Liver (tissue), 9 donors: ENCODE measurements around the gene DIS3L2. TPM values are rescaled to one million over a fixed set of nuclear protein-coding genes. Genes with fewer than 3 reads are reported as not detected.

Source experiments
- DNase-seq: peaks from one replicate; pipeline ENCODE4 v3.0.0-alpha.2; 2017; ENCODE audit warnings: low spot score
- H3K27ac ChIP-seq, 2 donors: one replicate each; pipeline ENCODE4 v1.7.0; 2013; ENCODE audit warnings: inconsistent platforms in 2 of 2, low read length in 2 of 2, control low read depth in 1 of 2, low read depth in 1 of 2, mild to moderate bottlenecking in 1 of 2
- H3K27me3 ChIP-seq, 4 donors: one replicate each; pipeline versions ENCODE4 v1.6.1 to v1.7.0; 2013; ENCODE audit warnings: low read length in 3 of 4, inconsistent platforms in 1 of 4, mild to moderate bottlenecking in 1 of 4, moderate library complexity in 1 of 4; ENCODE audit not compliant: control insufficient read depth in 4 of 4, insufficient read depth in 4 of 4
- H3K36me3 ChIP-seq, 4 donors: one replicate each; pipeline versions ENCODE4 v1.6.1 to v1.7.0; 2013; ENCODE audit warnings: low read length in 3 of 4, mild to moderate bottlenecking in 3 of 4, low read depth in 1 of 4, moderate library complexity in 1 of 4; ENCODE audit not compliant: control insufficient read depth in 4 of 4, insufficient read depth in 3 of 4
- H3K4me1 ChIP-seq, 4 donors: one replicate each; pipeline versions ENCODE4 v1.6.1 to v1.7.0; 2013; ENCODE audit warnings: low read length in 3 of 4, mild to moderate bottlenecking in 3 of 4, moderate library complexity in 1 of 4; ENCODE audit not compliant: control insufficient read depth in 4 of 4, insufficient read depth in 4 of 4
- H3K4me3 ChIP-seq, 3 donors: one replicate each; pipeline versions ENCODE4 v1.6.1 to v1.7.0; 2013; ENCODE audit warnings: low read length in 3 of 3, control low read depth in 1 of 3, low read depth in 1 of 3, mild to moderate bottlenecking in 1 of 3
- H3K9ac ChIP-seq, 2 donors: one replicate each; pipeline ENCODE4 v1.7.0; 2013; ENCODE audit warnings: low read length in 2 of 2, mild to moderate bottlenecking in 2 of 2, moderate library complexity in 2 of 2, control low read depth in 1 of 2, low read depth in 1 of 2
- H3K9me3 ChIP-seq, 4 donors: one replicate each; pipeline versions ENCODE4 v1.6.1 to v1.7.0; 2013; ENCODE audit warnings: low read length in 3 of 4; ENCODE audit not compliant: control insufficient read depth in 4 of 4
- ATF3 ChIP-seq: IDR thresholded peaks from 2 replicates; pipeline ENCODE4 v1.6.1; 2016; ENCODE audit warnings: antibody characterized with exemption
- CTCF ChIP-seq: fragments of 150-350 bp; IDR thresholded peaks from 2 replicates; pipeline ENCODE4 v1.5.1; 2017; ENCODE audit warnings: improper control_type of control experiment, low read depth, low read length; ENCODE audit not compliant: missing input control
- EGR1 ChIP-seq, 2 donors: IDR thresholded peaks; 2 replicates each; pipeline ENCODE4 v1.6.1; 2016 to 2018; ENCODE audit warnings: antibody characterized with exemption in 2 of 2, low read depth in 2 of 2
- FOXA1 ChIP-seq: IDR thresholded peaks from 2 replicates; pipeline ENCODE4 v1.6.1; 2016; ENCODE audit warnings: antibody characterized with exemption
- FOXA2 ChIP-seq: IDR thresholded peaks from 2 replicates; pipeline ENCODE4 v1.6.1; 2016; ENCODE audit warnings: antibody characterized with exemption
- GABPA ChIP-seq, 2 donors: IDR thresholded peaks in 1 of 2; conservative IDR thresholded peaks in 1 of 2; 2 replicates each; pipeline ENCODE4 v1.6.1; 2016; ENCODE audit warnings: antibody characterized with exemption in 2 of 2, mild to moderate bottlenecking in 1 of 2, moderate library complexity in 1 of 2
- HNF4A ChIP-seq, 2 donors: conservative IDR thresholded peaks; 2 replicates each; pipeline ENCODE4 v1.6.1; 2016; ENCODE audit warnings: antibody characterized with exemption in 2 of 2, mild to moderate bottlenecking in 2 of 2
- JUND ChIP-seq, 2 donors: IDR thresholded peaks; 2 replicates each; pipeline ENCODE4 v1.6.1; 2016; ENCODE audit warnings: antibody characterized with exemption in 2 of 2
- MAX ChIP-seq: IDR thresholded peaks from 2 replicates; pipeline ENCODE4 v1.6.1; 2016; ENCODE audit warnings: antibody characterized with exemption
- NR2F2 ChIP-seq: IDR thresholded peaks from 2 replicates; pipeline ENCODE4 v1.6.1; 2016; ENCODE audit warnings: antibody characterized with exemption
- RAD21 ChIP-seq, 2 donors: IDR thresholded peaks; 2 replicates each; pipeline ENCODE4 v1.6.1; 2016; ENCODE audit warnings: antibody characterized with exemption in 2 of 2, mild to moderate bottlenecking in 2 of 2
- REST ChIP-seq: IDR thresholded peaks from 2 replicates; pipeline ENCODE4 v1.6.1; 2016; ENCODE audit warnings: antibody characterized with exemption, mild to moderate bottlenecking
- RXRA ChIP-seq, 2 donors: IDR thresholded peaks; 2 replicates each; pipeline ENCODE4 v1.6.1; 2017 to 2018; ENCODE audit warnings: antibody characterized with exemption in 2 of 2, mild to moderate bottlenecking in 1 of 2
- SP1 ChIP-seq: IDR thresholded peaks from 2 replicates; pipeline ENCODE4 v1.6.1; 2018; ENCODE audit warnings: antibody characterized with exemption, mild to moderate bottlenecking
- TAF1 ChIP-seq: conservative IDR thresholded peaks from 2 replicates; pipeline ENCODE4 v1.6.1; 2016; ENCODE audit warnings: antibody characterized with exemption, mild to moderate bottlenecking
- ZBTB33 ChIP-seq: IDR thresholded peaks from 2 replicates; pipeline ENCODE4 v1.6.1; 2016; ENCODE audit warnings: antibody characterized with exemption
- WGBS: extraction: QIAGEN DNeasy Blood & Tissue Kit; methylation state at CpG from one replicate; pipeline ENCODE4 v1.1.7; 2013; 5-methylcytosine and 5-hydroxymethylcytosine counted together
- polyA plus RNA-seq, 2 donors: library from polyadenylated mRNA; stranded (reverse) in 1 of 2; unstranded in 1 of 2; fragments of 200-250 nt in 1 of 2; fragments of >200 nt in 1 of 2; fragmentation: Nextera tagmentation in 1 of 2; extraction: Ambion mirVana in 1 of 2; gene quantifications; one replicate each; pipeline versions ENCODE4 v1.2.1 to v1.2.3, GENCODE V29; 2013 to 2015
- total RNA-seq, 2 donors: library from RNA; depleted of rRNA; stranded (reverse); fragments of >200 nt; gene quantifications; one replicate each; pipeline ENCODE4 v1.2.3, GENCODE V29; 2014
- donor health status: healthy.
- donor health status: healthy.
- donor health status: healthy.
- donor health status: healthy.
- donor health status: healthy.

DIS3L2 gene
- total and polyA plus RNA-seq, 4 donors = 5.7 to 21.5 (median 8.8) TPM

- Histone ChIP-seq H3K9ac (no peak overlapping the region), H3K9me3 (no peaks in the 10 kb centered on the region), H3K36me3 (no peaks in the 10 kb centered on the region), H3K4me3 (no peak overlapping the region), H3K27me3 (no peaks in the 10 kb centered on the region), H3K27ac (no peak overlapping the region), H3K4me1 (no peaks in the 10 kb centered on the region)
- no peak for DNase-seq
- 93% methylated on average over 3 of the region's 3 CpGs for WGBS
- TF ChIP-seq HNF4A (conservative IDR thresholded peaks at IDR 0.05) (no peak), ATF3 (no peak)
Observed at GRCh38 chr2:231932711-231932970, 28.9 kb upstream of the DIS3L2 start.

- Histone ChIP-seq H3K9me3 (no peaks in the 10 kb centered on the region), H3K9ac (no peak overlapping the region), H3K27ac (no peak overlapping the region), H3K4me3 (no peak overlapping the region), H3K27me3 (no peaks in the 10 kb centered on the region), H3K36me3 (no peaks in the 10 kb centered on the region), H3K4me1 (no peaks in the 10 kb centered on the region)
- TF ChIP-seq CTCF (no peak), RXRA (IDR thresholded peaks at IDR 0.05) (no peak), JUND (IDR thresholded peaks at IDR 0.05) (no peak), RAD21 (IDR thresholded peaks at IDR 0.05) (no peak), GABPA (IDR thresholded peaks at IDR 0.05 in 1 of 2, conservative IDR thresholded peaks at IDR 0.05 in 1 of 2) (no peak)
- no peak for DNase-seq
- WGBS = 86% methylated on average over 15 of the region's 15 CpGs
Observed at GRCh38 chr2:231932985-231933915, 28.3 kb upstream of the DIS3L2 start.

- DNase-seq = no peak
- Histone ChIP-seq H3K4me1 (no peaks in the 10 kb centered on the region), H3K4me3 (no peak overlapping the region), H3K27me3 (no peaks in the 10 kb centered on the region), H3K9ac (no peak overlapping the region), H3K9me3 (no peaks in the 10 kb centered on the region), H3K27ac (no peak overlapping the region), H3K36me3 (no peaks in the 10 kb centered on the region)
- WGBS = 94% methylated on average over 13 of the region's 13 CpGs
- TF ChIP-seq ATF3 (no peak), ZBTB33 (no peak), JUND (IDR thresholded peaks at IDR 0.05) (no peak), REST (no peak), TAF1 (no peak), RAD21 (IDR thresholded peaks at IDR 0.05) (no peak), RXRA (IDR thresholded peaks at IDR 0.05) (no peak), NR2F2 (no peak), FOXA2 (no peak), MAX (no peak), EGR1 (IDR thresholded peaks at IDR 0.05; ENCODE audit: low read depth in 2 of 2) (no peak), HNF4A (conservative IDR thresholded peaks at IDR 0.05) (no peak), SP1 (no peak), FOXA1 (no peak), CTCF (no peak)
Observed at GRCh38 chr2:231933916-231934401, 27.6 kb upstream of the DIS3L2 start.
